Esophagus muscularis mucosa (tissue), 4 donors: ENCODE data around the gene CDH22. TPM values are rescaled to one million over a fixed set of nuclear protein-coding genes. Genes with fewer than 3 reads are reported as not detected.
A peak's percentile ranks its signal among the peaks of the same experiment; 100 is the strongest.

Experiments used
- DNase-seq: peaks from one replicate; pipeline ENCODE4 v3.0.0-alpha.2; 2017; ENCODE audit errors: extremely low spot score
- H3K27ac ChIP-seq, 4 donors: fragments of 200-600 bp; sonication (generic); replicated peaks in 1 of 4; 1 replicate in 3 of 4; 2 replicates in 1 of 4; pipeline ENCODE4 v1.5.1; 2016 to 2019; ENCODE audit warnings: mild to moderate bottlenecking in 1 of 4
- H3K27me3 ChIP-seq, 4 donors: fragments of 200-600 bp; sonication (generic); one replicate each; pipeline versions ENCODE4 v1.5.1 to v1.6.0; 2016 to 2019
- H3K36me3 ChIP-seq, 4 donors: fragments of 200-600 bp; sonication (generic); one replicate each; pipeline ENCODE4 v1.5.1; 2016 to 2019
- H3K4me1 ChIP-seq, 4 donors: fragments of 200-600 bp; sonication (generic); one replicate each; pipeline ENCODE4 v1.5.1; 2016 to 2019
- H3K4me3 ChIP-seq, 4 donors: fragments of 200-600 bp; sonication (generic); 1 replicate in 2 of 4; 2 replicates in 2 of 4; pipeline ENCODE4 v1.5.1; 2016 to 2019; ENCODE audit warnings: mild to moderate bottlenecking in 4 of 4, moderate library complexity in 1 of 4
- H3K9me3 ChIP-seq, 4 donors: fragments of 200-600 bp; sonication (generic); 1 replicate in 3 of 4; 2 replicates in 1 of 4; pipeline ENCODE4 v1.5.1; 2016 to 2019
- CTCF ChIP-seq, 3 experiments: fragments of 200-600 bp in 2 of 3; fragments of 450-650 bp in 1 of 3; sonication (generic) in 2 of 3; IDR thresholded peaks; one replicate each; pipeline ENCODE4 v1.5.1; 2017 to 2019; ENCODE audit warnings: antibody characterized with exemption in 3 of 3, mild to moderate bottlenecking in 2 of 3, moderate library complexity in 1 of 3
- EP300 ChIP-seq: sonication (generic); formaldehyde crosslinking; IDR thresholded peaks from one replicate; pipeline ENCODE4 v1.6.1; 2017; ENCODE audit warnings: antibody characterized with exemption
- POLR2A ChIP-seq: fragments of 450-650 bp; IDR thresholded peaks from one replicate; pipeline ENCODE4 v1.6.1; 2017; ENCODE audit warnings: antibody characterized with exemption, moderate library complexity, mild to moderate bottlenecking, low read depth
- POLR2AphosphoS5 ChIP-seq, 2 donors: sonication (generic); formaldehyde crosslinking; IDR thresholded peaks; one replicate each; pipeline ENCODE4 v1.6.1; 2017; ENCODE audit warnings: antibody characterized with exemption in 2 of 2
- WGBS: methylation state at CpG from one replicate; pipeline ENCODE4 v1.1.5; 2018; 5-methylcytosine and 5-hydroxymethylcytosine counted together
- intact Hi-C: fragments of 100-400 bp; cut with DNase I; formaldehyde crosslinking; loops from one replicate; pipeline ENCODE4 v1.15.1; 2023
- total RNA-seq, 4 donors: library from RNA; depleted of rRNA; stranded (reverse); fragments of >200 nt; gene quantifications; one replicate each; pipeline versions ENCODE4 v1.1.0 to v1.2.1, GENCODE V29; 2016

Gene CDH22
- total RNA-seq, 4 donors from 2014 or later = 0.17 to 0.69 (median 0.42) TPM; not detected in 1

DNA sequence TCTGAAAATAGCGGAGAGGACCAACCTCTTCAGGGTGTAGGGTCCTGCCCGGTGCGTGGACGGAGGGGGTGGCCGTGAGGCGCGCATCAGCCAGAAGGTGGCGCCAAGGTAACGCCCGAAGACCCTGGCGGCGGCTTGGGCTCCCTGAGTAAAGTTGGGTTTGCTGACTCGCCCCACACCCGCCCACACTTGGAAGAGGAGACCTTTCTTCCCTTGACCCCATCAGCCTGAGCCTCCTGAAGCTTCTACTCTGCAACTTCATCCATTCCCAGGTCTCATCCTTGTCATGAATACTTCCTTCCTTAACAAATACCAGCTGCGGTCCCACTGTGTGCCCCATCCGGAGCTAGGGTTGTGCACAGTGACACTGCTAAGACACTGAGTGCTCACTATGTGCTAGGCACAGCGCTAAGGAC lies 175.6 kb downstream of the CDH22 start:
- no peak overlapping the region for H3K27ac ChIP-seq
- TF ChIP-seq POLR2AphosphoS5 (IDR thresholded peaks at IDR 0.05) = no peak
- peak; percentile 73 to 81 (median 77) for TF ChIP-seq CTCF (IDR thresholded peaks at IDR 0.05)
- TF ChIP-seq POLR2A = no peak
- no peaks in the 10 kb centered on the region for H3K9me3 ChIP-seq
- intact Hi-C loops = loop anchor here (5.0 kb wide), 1 partner anchor 215 kb away; no protein-coding TSS in a partner anchor
- H3K4me1 ChIP-seq = peaks cover 9 to 24% (median 18%) of the 10 kb centered on the region in 4 donors
- WGBS = 14% methylated on average over 17 of the region's 17 CpGs
- DNase-seq = no peak
- H3K4me3 ChIP-seq = no peak overlapping the region
- peaks cover 0 to 92% (median 2%) of the 10 kb centered on the region in 4 donors for H3K27me3 ChIP-seq
- H3K36me3 ChIP-seq = peaks cover 0 to 4% (median under 1%) of the 10 kb centered on the region in 4 donors

GRCh38 chr20:46131396-46131795 lies 176.9 kb downstream of the CDH22 start:
- Histone ChIP-seq H3K27ac (no peak overlapping the region), H3K4me3 (no peak overlapping the region), H3K9me3 (no peaks in the 10 kb centered on the region), H3K4me1 (peaks cover 9 to 24% (median 18%) of the 10 kb centered on the region in 4 donors), H3K27me3 (peaks cover 0 to 79% (median 2%) of the 10 kb centered on the region in 4 donors), H3K36me3 (peaks cover 0 to 14% (median 2%) of the 10 kb centered on the region in 4 donors)
- DNase-seq = no peak
- intact Hi-C loops = loop anchor here (5.0 kb wide), 1 partner anchor 216 kb away; no protein-coding TSS in a partner anchor
- TF ChIP-seq EP300 (no peak), POLR2A (no peak), POLR2AphosphoS5 (IDR thresholded peaks at IDR 0.05) (no peak), CTCF (IDR thresholded peaks at IDR 0.05) (no peak)
- WGBS = 22% methylated on average over 6 of the region's 6 CpGs

GRCh38 chr20:46130534-46130933 lies 177.8 kb downstream of the CDH22 start:
- 64% methylated on average over 4 of the region's 4 CpGs for WGBS
- peaks cover 0 to 22% (median 5%) of the 10 kb centered on the region in 4 donors for H3K36me3 ChIP-seq
- intact Hi-C loops = loop anchor here (5.0 kb wide), 1 partner anchor 217 kb away; no protein-coding TSS in a partner anchor
- H3K27me3 ChIP-seq = peaks cover 0 to 70% (median 0%) of the 10 kb centered on the region in 4 donors
- H3K9me3 ChIP-seq = no peaks in the 10 kb centered on the region
- no peak for TF ChIP-seq POLR2AphosphoS5 (IDR thresholded peaks at IDR 0.05)
- no peak for TF ChIP-seq CTCF (IDR thresholded peaks at IDR 0.05)
- no peak for TF ChIP-seq EP300
- no peak for TF ChIP-seq POLR2A
- H3K27ac ChIP-seq = no peak overlapping the region
- peaks cover 9 to 24% (median 18%) of the 10 kb centered on the region in 4 donors for H3K4me1 ChIP-seq
- H3K4me3 ChIP-seq = no peak overlapping the region
- DNase-seq = no peak

DNA sequence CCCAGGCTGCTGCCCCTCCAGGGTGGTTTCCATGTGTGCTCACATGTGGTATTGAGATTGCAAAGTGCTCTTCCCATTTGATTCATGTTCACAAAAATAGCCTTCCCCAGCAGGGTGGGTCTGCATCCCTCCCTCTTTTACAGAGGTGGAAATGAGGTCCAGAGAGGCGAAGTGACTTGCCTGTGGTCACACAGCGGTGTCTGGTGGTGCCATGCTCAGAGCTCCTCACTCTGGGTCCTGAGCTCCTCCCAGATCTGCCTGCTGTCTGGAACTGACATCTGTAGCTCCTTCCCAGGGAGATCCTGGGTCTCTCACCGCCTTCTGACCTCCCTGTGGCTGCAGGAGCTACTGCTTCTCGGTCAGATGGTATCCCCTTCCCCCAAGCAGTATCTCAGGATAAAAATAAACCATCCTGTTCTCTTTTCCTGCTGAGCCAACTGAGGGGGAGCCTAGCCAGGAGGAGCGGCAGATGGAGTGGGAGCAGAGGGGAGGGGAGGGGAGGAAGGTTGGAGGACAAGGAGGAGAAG lies 178.3 kb downstream of the CDH22 start:
- intact Hi-C loops = loop anchor here (5.0 kb wide), 1 partner anchor 217 kb away; no protein-coding TSS in a partner anchor
- 14% methylated on average over 3 of the region's 5 CpGs for WGBS
- peaks cover 0 to 65% (median 0%) of the 10 kb centered on the region in 4 donors for H3K27me3 ChIP-seq
- peaks cover 9 to 24% (median 18%) of the 10 kb centered on the region in 4 donors for H3K4me1 ChIP-seq
- no peaks in the 10 kb centered on the region for H3K9me3 ChIP-seq
- DNase-seq = no peak
- H3K36me3 ChIP-seq = peaks cover 0 to 27% (median 5%) of the 10 kb centered on the region in 4 donors
- no peak overlapping the region for H3K27ac ChIP-seq
- H3K4me3 ChIP-seq = no peak overlapping the region
- TF ChIP-seq EP300 (no peak), POLR2A (no peak), CTCF (IDR thresholded peaks at IDR 0.05) (no peak), POLR2AphosphoS5 (IDR thresholded peaks at IDR 0.05) (no peak)
